Middle frontal gyrus (tissue), 1 donor: ENCODE results near the gene KIF6.
"Not testable (repeated sequence)": the region's sequence is repeated elsewhere in the genome, so short reads cannot be mapped to it uniquely, and the experiment has no call there.

ENCODE experiments used
- DNase-seq: peaks from one replicate; pipeline ENCODE4 v3.0.0-alpha.2; 2015; ENCODE audit warnings: low spot score; ENCODE audit errors: extremely low spot score

Gene KIF6

DNA sequence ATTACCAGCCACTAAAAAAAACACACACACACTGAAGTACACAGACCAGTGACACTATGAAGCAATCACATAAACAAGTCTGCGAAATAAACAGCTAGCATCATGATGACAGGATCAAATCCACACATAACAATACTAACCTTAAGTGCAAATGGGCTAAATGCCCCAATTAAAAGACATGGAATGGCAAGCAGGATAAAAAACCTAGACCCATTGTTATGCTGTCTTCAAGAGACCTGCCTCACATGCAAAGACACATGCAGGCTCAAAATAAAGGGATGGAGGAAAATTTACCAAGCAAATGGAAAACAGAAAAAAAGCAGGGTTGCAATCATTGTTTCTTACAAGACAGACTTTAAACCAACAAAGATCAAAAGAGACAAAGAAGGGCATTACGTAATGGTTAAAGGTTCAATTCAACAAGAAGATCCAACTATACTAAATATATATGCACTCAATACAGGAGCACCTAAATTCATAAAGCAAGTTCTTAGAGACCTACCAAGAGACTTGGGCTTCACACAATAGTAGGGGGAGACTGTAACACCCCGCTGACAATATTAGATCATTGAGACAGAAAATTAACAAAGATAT, 222.7 kb downstream of the KIF6 start:
- DNase-seq, result not testable (repeated sequence)

DNA sequence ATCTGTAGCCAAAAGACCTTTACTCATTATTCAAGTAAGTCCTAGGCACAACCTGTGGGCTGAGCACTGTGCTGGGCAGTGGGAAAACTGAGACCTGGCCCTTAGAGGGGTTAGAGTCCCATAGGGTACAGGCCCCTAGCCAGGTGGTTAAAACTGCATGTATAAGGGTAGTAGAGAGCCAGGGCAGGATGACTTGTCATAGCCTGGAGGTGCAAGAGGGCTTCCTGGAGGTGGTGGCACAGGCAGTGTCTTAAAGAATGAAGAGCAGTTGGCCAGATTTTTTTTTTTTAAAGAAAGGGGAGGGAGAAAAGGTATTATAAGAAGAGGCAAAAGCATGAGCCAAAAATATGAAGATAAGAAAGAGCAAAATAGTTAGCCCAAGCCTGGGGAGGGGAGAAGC, 226.2 kb downstream of the KIF6 start:
- DNase-seq, result no peak

DNA sequence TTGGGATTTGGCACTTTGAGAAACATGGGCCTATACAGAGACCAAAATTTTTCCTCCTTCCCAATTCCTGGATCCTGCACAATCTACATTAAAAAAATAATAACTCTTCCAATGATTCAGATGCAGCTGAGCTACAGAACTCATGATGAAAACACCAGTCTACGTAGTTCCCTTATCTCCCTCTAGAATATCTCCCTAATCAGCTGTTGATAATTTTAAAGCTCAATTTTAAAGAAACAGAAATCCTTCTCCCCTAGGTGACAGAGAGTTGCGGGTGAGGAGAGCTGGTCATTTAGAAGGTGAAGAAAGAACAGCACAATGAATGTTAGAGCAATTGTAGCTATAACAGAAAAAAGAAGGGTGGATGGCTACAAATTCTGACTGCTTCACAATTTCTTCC, 227.1 kb downstream of the KIF6 start:
- no peak for DNase-seq

DNA sequence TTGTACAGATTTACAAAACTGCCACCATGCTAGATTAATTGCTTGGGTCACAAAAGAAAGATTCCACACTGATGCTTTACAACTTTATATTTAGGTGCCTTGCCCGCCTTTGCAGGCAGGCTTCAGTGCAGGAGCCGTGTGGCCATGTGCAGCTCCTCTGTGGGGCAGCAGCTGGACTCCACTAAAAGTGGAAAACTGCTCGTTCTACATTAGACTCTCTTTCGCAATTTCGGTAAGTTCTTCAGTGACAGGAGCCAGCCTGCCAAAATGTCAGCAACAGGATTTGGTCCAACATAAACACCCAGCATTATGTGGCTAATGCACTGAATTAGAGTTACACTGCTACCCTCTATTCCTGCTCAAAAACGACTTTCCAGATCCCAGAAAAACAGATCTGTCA, 228.3 kb downstream of the KIF6 start:
- DNase-seq, result no peak

DNA sequence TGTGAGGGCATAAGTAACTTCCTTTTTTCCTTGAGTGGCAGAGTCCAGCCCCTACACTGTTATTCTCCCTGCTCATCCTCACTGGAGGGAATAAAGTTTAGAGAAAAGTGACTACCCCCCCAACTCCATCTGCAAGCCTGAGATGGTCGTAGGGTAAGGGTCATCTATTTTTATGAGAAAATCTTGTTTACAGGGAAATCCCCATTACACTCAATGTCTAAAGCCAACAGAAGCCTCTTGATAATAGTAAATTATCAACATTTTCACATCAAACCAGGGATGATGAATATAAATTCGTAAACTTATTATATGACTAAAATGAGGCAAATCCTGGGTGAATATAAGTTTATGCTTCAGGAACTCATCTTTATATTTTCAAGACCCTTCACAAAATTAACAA, 228.8 kb downstream of the KIF6 start:
- no peak for DNase-seq

DNA sequence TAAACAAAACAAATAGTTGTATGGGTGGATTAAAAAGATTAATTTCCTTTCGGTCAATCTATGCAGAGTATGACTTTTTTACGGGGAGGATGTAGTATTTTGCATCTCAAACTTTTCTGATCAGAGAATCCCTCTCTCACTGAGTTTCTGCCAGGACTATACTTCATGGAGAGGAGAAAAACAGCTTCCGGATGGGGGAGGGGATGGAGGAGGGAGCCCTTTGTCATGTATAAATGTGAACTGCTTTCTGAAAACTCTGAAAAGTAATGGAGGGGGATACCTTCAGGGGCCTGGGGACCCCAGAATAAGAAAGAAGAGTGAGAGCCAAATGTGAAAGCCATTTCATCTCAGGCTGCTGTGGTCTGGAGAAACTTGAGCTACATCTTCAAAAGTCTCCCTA, 229.6 kb downstream of the KIF6 start:
- no peak for DNase-seq

DNA sequence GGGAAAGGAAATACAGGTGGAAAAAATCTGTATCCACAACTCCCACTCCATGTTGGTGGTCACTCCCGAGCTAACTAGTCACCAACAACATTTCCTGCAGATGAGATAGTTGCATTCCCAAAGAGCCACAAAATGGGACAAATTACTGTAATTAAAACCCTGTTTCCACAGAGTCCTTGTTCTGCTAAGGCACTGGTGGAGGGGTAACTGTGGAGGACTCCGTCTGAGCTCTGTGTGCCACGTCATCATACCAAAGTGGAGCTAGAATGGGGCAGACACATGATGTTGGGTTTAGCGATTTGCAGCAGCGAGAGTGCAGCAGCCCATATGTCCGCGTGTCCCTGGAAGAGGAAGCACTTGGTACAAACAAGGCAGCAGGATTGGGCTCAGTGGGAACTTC, 230.2 kb downstream of the KIF6 start:
- no peak for DNase-seq

DNA sequence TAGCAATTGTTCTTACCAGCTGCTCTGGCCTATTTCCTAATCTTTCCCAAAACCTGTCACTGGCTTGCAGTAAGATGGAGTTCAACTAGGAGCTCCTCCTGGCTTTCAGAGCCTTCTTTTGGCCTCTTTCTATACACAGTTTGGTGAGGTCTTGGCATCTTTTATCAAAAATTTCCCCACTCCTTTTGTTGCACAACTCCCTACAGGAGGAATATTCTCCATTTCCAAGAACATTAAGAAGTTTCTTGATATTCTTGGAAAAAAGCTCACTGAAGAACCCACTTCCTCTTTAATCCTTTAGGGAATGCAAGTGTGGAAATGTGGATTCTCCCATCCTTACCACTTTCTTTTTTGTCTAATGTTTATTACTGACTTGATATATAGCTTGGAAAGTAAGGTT, 231.4 kb downstream of the KIF6 start:
- no peak for DNase-seq

DNA sequence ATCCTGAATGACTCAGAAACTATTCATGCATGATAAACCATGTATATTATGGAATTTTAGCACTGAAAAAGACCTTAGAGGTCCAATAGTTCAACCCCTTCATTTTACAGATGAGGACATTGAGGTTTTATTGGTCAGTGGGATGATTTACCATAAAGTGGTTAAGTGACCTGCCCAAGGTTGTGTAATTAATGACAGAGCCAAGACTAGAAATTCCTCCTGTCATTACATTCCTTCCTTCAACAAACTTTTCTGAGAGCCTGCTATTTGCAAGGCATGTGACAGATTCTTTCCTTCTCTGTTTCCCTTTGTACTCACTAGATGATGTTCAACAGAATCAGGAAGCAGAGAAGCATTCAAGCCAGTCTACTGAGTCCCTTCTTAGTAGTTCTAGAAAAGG, 232.0 kb downstream of the KIF6 start:
- no peak for DNase-seq

DNA sequence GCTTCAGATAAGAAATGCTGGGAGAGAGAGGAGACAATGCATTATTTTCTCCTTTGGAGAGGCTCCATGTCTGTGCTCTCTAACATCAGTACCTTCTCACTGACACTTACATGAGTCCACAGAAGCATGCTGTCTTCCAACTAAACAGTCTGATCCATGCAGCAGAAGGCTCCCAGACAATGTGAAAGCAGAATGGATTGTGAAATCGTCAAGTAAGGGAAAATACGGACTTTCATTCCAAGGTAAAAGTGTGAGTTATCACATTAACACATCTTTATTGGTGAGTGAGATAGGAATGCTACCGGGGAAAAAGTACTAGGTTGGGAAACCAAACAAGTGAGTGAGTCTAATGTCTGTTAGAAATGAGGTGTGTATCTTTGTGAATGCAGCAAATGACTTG, 235.1 kb downstream of the KIF6 start:
- no peak for DNase-seq

DNA sequence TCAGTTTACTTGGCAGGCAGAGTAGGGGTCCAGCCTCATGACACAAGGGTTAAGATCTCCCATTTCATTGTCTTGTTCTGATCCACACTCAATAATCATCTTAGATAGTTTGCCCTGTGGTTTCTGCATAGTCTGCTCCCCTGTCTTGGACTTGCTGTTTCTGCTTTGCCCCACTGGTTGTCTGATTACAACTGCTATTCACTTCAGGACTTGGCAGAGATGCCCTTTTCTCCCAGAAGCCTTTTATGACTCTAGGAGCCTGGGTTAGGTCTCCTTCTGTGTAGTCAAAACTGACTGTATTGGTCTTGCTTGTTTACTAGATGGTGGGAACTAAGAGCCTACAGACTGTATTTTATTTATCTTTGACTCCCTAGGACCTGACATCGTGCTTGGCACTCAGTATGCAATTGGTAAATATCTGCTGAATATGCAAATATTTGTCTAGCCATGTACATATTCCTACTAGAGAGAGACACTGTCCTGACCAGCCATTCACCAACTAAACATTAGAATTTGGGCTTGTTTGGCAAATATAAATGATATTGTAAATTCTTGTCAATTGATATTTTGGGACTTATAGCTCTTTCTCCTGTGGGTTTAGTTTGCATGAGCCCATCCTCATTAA, 236.8 kb downstream of the KIF6 start:
- DNase-seq, result no peak

DNA sequence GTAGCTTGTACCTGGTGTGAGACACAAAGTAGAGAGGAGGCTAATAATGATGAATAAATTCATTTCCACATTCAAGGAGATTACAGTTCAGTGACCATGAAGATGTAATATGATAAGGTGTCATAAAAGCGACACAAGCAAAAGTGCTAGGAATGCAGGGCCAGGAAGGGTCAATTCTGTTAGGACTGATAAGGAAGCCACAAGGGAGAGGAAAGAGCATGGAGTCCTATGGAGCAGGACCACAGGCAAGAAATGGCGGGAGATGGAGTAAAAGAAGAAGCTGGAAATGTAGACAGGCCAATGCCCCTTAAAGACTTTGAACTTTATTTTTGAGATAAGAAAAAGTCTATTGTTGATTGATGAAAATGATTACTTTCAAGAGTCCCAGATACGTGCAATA, 240.9 kb downstream of the KIF6 start:
- no peak for DNase-seq

DNA sequence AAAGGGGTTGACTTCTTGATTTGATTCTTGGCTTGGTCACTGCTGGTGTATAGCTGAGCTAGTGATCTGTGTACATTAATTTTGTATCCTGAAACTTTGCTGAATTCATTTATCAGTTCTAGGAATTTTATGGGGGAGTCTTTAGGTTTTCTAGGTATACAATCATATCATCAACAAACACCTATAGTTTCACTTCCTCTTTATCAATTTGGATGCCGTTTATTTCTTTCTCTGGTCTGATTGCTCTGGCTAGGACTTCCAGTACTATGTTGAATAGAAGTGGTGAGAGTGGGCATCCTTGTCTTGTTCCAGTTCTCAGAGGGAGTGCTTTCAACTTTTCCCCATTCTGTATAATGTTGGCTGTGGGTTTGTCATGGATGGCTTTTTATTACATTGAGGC, 245.4 kb downstream of the KIF6 start:
- DNase-seq, result not testable (repeated sequence)

DNA sequence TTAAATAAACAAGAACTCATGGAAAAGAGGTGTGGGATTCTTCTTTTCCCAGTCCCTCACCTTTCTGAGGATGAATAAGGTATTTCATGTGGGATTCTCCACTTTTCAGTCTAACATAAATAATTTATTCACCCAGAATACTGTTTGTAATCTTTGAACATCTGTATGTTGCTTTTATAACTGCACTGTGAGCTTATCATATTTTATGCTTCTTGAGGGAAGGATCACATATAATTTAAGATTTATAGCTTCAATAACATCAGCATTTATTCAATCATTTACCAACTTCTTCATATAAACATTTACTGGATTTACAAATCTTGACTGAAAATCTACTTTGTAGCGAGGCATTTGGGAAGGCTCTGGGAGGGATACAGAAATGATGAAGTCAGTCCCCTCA, 248.5 kb downstream of the KIF6 start:
- no peak for DNase-seq

DNA sequence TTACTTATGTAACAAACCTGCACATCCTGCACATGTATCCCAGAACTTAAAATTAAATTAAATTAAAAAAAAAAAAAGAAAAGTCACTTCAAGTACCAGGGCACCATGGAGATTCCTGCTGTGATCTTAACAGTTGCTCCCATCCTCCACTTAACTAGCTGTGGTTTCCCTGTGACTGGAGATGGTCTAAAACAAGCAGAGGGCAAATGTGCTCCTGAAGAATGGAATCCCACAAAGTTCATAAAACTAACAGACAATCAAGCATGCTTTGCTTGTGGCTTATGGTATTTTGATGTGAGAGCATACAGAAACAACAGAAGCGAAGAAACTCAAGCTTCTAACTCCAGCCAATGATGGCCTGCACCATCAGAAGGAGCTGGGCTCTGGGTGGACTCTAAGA, 249.1 kb downstream of the KIF6 start:
- no peak for DNase-seq

DNA sequence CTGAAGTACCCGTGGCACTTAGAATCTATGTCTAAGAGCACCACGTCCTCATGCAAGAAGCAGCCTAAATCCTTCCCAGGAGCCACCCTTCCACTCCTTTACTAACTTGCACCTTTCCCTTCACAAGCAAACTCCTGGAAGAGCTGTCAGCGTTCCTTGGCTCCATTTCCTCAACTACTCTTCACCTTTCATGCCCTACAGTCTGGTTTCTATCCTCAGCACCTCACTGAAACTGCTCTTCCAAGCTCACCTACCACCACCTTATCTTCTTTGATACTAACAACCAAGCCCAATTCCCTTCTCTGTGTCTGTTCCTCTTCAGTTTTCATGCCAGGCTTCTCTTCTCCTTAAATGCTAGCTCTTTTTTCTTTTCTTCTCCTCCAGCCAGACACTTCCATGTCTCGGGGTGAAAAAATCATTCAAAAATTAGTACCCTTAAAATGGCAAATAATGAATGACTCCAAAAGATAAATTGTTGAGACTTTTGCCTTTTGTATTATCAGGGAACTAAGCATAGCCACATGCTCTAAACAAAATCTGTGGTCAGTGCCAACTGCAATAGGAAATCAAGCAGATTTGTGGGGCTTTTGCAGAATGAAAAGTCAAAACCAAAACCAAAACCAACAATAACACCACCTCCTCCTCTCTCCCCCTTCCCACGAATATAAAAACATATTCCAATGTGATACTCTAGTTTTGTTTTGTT, 253.1 kb downstream of the KIF6 start:
- DNase-seq, result no peak

DNA sequence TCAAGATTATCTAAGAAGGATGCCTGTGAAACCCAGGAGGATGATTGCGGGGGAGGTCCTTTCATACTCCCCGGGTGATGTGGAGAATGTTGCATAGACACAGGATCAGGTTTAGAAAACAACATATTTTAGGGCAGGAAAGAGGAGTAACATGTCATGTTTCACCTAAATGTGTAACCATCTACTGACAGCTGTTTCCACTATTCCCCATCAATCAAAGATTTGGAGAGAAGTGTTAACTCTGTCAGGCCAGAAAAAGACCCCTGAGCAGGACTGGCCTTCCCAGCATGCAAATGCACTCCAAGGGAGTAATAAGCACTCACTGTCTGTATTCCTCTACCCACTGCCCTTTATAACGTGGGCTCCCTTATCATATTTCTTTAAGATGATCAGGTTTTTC, 254.7 kb downstream of the KIF6 start:
- DNase-seq, result no peak

DNA sequence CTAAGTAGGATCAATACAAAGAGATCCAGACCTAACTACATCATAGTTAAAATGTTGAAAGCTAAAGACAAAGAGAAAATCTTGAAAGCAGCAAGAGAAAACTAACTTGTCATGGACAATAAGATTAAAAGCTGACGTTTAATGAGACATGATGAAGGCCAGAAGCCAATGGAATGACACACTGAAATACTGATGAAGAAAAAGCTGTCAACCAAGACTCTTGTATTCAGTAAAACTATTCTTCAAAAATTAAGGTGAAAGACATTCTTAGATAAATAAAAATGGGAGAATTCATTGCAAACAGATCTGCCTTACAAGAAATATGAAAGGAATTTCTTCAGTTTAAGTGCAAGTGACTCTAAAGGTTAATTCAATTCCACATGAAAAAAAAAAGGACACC, 256.8 kb downstream of the KIF6 start:
- DNase-seq, result no peak

DNA sequence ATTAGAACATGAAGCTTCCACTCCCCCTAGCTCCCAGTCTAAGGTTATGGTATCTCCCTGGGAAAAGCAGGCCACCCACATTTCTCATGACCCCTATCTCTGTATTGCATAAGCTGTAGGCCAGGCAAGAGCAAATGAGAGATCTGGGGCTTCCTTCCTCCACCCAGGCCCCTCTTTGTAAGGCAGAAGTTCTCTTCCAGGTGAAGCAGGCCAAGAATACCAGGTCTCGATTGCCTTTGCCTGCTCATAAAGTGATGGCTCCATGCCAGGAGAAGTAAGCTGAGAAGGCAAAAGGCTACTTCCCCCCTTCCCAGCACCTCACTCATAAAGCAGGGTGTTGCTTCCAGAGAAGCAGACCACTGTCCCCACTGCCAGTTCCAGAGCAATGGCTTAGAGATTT, 258.6 kb downstream of the KIF6 start:
- DNase-seq, result no peak

DNA sequence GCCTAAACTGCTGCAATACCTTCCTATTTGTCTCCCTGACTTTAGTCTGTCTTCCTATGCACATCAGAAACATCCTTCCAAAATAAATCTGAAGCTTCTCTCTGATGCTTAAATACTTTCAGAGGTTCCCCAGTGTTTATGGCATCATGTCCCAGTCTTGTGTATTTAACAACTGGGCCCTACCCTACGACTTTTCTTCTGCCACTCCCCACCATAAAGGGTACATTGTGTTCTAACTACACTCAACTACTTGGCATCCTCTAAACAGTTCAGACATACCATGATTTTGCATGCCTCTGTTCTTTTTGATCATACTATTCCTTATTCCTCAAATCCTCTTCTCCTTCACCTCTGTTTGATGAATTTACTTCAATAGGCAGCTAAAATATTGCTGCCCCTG, 259.7 kb downstream of the KIF6 start:
- no peak for DNase-seq

DNA sequence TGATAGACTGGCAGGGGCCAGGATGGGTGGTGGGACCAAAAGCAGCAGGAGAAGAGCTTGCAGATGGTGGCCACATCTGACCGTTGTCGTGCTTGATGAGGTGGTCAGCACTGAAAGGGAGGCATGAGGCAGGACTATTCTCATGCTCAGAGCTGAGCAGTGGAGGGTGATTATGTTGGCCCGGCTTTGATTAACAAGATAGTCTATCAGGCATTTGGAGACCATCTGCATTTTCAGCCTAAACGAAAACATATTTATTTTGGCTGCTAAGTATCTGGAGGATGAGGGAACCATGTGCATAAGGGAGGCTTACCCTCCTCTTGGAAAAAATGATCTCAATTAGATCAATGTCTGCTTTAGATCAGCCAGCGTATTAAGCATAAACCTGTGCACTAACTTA, 261.1 kb downstream of the KIF6 start:
- no peak for DNase-seq

DNA sequence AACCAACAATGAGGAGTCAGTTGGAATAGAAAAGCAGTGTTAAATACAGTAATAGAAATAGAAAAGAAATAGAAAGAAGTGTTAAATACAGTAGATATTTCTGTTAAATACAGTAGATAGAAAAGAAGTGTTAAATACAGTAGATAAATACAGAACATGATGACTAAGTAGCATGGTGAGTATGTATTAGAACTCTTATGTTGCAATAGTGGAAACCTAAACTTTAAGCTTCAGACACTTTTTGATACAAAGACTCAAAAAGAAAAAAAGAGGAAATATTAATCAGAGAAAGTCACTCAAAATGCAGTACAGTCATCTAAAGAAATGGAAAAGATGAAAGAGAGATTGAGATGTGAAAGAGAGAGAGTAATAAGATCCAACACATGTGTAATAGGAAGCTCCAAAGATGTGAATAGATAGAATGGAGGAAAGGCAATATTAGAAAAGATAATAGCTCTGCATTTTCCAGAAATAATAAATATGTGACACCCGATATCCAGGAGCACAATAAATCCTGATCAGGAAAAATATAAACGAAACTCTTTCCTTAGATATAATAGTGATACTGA, 271.2 kb downstream of the KIF6 start:
- DNase-seq, result no peak

DNA sequence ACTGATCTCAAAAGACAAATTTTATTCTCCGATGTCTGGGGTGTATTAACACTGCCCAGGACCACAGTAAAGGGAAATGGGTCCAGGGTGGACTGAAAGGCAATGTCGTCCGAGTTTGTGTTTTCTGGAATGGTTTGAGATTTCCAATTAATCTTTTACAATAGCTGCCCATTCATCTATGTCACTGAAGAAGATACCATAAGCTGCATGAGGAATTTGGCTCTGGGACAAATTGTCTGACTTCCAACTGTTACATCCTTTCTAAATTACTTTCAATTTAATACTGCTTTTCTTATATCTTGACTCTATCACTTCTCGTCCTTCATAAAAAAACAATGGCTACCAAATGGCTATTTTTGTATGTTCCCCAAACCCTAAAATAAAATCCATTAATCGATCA, 272.0 kb downstream of the KIF6 start:
- no peak for DNase-seq
